T1000 (cell line): ENCODE measurements around the gene FLT1.

Source experiments
- DNase-seq: peaks from one replicate; lab custom pipeline; 2025; ENCODE audit warnings: mixed read lengths; lab: John Stamatoyannopoulos, UW

Gene FLT1

DNA sequence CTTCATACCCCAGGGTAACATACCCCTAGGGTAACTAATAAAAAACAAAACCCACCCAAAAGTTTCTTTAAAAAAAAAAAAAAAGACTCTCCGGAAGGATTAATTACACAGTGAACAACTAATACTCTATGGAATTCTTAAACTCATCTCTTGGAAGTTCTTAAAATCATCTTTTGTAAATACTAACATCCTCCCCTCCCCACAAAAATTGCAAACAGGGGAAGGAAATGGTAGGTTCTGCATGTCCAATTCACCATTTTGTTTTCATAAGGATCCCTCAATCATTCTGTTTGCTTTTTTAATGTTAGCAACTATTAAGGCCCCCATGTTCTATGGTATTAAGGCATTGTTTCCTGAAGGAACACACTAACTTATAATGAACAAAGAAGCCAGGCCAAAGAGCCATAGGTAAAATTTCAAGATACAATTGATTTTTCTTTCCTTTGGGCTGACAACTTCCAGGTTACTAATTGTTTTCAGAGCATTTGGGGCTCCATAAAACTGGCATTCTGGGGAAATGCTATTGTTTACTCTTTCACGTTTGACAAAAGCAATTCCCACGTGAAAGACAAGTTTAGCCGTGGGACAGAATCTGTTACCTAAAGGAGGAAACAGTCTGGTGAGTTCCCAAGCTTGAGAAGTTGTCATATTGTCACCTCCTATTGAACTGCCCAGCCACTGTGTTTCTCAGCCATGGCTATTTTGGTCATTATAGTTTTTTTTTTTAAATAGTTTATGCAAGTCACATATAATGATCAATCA is 107.0 kb downstream of the FLT1 start:
- no peak for DNase-seq

DNA sequence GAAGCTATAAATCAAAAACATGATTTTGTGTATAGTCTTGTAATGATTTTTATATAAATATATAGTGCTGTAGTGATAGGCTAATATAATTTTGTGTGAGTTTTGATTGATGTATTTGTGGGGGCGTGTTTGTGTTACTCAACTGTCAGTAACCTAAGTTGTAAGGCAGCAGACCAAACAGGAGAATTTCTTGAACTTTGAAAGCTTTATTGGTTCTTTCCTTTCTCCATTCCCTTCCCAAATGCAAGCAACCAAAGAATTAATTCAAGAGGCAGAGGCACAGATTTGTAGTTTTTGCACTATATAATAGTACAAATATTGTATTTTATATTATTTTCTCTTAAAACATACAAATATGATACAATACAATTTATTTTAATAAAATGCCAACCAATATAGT is 109.6 kb downstream of the FLT1 start:
- DNase-seq: no peak

DNA sequence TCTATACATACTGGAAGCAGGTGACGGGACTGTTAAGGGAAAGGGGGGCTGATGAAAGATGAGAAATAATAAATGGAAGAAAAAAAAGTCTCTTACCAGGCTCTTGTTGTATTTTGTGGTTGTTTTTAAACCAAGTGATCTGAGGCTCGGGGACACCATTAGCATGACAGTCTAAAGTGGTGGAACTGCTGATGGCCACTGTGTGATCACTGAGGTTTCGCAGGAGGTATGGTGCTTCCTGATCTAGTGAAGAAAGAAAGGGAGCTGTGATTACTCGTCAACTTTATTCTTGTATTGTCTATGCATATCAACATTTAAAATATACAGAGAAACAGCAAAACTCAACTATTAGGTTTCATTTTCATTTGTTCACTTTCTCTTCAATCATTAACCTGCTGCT is 110.1 kb downstream of the FLT1 start:
- no peak for DNase-seq

DNA sequence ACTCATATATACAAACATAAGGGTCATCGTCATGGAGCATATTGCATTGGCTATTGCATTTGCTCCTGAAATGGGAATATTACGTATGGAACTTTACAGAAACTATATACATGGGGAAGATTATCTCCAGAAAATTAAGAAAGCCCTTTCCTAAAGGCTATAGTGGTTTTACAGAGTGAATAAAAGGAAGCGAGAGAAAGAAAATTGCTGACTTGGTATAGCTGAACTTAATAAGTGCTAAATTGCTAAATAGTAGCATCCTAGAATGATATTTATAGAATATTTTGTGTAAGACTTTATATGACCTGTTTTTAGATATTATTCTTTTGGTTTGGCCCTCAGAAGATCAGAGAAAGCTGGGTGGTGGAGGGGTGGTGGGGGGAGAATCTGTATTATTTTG is 114.6 kb downstream of the FLT1 start:
- DNase-seq: no peak

DNA sequence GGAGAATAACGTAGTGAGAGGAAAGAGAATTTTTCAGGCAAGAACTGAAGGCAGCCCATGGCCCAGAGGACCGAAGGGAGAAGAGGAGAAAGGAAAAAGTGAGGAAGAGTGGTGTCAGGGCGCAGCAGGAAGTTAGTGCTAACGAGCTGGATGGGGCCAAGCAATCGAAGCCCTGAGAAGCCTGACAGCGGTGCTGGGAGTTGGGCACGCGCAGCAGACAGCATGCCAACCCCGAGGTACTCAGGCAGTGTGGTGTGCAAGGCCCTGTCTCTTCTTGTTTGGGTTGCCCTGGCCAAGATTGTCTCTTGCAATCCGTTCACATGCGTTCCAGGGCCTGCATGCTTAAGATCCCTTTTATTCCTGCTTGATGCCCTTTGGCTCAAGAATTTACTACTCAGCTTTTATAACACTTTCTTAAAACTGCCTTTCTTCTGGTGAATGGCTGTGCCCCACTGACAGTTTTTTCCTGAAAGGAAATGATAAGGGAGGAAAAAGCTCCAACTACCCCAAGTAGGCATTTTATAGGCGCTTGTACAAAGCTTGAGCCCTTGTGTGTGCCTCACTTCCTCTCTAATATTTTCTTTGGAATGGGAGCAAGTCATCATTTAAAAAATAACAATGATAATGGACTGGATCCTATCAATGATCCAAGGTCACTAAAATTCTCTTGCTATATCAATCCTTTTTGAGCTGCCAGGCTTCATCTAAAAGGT is 115.4 kb downstream of the FLT1 start:
- DNase-seq: no peak

DNA sequence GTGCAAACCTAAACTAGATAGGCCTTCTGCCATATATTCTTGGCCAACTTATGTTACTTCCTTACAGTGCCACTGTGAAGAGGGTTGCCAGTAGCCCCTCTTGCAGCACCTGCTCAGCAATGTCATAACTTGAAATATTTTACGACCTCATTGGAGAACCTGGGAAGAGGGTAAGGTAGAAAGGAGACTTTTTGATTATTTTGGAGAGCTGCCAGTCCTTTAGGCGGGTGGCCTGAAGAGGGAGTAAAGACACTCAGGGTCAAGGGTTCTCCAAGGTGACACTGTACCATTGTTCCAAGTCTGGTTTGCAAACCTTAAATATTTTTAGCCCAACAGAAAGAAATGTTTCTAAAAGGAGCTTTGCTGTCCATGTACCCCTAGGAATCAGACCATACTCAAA is 118.3 kb downstream of the FLT1 start:
- no peak for DNase-seq

DNA sequence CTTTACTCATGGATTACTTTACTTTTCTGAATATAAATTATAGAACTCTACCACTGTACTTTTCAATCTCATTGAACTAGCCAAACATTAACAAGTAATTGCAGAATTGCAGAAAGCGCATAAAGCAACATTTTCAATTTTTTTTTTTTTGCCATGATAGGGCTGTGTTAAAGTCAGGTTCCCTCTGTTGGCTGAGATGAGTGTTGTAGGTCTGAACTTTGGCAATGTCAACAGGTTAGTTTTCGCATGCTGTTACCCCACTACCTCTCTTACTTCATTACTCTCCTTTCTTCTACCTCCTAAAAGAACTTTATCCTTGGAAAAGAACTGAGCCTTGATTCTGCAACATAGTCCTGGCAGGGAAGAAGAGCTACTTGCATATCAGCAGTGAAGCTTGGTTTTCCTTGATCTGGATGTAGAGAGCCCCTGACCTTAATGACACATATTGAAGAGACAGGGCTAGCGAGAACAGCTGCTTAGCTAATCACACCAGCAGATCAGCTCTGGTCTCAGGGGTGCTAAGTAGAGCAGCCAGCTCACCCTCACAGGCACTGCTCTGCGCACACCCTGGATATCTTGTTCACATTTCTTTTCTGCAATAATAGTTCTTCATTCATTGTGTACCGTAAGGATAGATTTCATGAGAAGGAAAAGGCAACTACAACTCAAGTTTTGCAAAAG is 119.5 kb downstream of the FLT1 start:
- no peak for DNase-seq

DNA sequence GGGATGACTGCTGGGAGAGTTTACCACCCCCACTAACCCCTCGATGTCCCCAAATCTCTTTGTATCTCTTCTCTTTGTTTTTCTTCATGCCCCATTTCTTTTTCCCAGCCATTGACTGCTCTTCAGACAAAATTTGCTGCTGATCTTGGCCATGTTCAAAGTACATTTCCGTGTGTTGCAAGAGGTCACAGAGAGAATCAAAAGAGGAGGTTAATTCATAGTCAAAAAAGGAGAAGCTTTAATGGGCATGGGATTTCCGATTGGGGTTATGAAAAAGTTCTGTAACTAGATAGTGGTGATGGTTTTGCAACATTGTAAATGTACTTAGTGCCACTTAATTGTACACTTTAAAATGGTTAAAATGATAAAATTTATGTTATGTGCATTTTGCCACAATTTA is 121.1 kb downstream of the FLT1 start:
- no peak for DNase-seq

DNA sequence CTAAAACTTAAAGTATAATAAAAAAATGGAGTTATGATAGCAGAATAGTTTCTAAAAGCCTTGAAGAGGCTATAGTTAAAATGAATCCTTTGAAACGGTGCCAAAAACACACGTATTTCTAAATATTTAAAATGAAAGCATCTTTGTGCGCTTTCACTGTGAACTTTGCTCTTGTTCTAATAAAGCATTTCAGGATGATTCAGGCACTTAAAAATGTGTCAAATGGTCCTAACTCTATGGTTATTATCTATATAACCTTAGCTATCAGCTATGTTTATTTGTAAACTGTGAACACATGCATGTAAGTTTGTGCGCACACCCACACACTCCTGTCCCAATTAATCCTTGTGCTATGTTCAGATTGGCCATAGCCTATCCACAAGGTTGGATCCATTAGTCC is 124.5 kb downstream of the FLT1 start:
- no peak for DNase-seq

DNA sequence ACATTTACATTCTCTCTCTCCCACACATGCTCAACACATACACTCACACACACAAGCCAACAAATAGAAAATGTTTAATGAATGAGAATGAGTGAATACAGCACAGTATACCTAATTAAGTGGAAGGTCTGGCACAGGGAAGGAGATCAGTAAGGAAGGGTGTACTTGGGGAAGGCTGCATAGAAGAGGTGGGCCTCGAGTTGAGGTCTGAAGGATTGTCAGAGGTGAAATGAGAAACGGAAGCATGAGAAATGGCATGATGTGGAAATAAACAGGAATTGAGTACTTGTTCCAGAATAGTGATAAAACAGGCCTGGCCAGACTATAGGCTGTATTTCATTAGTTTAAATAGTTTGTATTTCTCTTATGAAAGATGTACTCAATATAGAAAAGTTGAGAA is 136.2 kb downstream of the FLT1 start:
- DNase-seq: no peak

DNA sequence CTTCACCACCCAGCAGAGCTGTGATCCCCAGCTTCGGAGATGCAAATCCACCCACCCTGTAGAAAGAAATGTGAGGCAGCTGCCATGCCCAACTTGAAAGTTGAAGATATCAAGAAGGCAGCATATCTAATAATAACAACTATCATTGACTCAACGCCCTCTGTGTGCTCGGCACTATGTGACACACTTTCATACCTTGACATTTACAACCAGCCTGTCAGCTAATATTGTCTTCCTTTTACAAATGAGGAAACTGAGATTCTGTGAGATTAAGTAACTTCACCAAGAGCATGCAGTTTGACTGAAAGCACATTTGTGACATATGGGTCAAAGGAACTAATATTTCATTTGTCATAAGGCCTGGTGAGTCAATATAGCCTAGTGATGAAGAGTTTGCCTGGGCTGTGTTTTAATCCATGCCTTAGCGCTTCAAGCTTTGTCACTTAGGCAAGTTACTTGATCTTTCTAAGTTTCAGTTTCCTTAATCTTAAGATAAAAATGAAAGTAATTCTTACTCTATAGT is 137.0 kb downstream of the FLT1 start:
- no peak for DNase-seq

DNA sequence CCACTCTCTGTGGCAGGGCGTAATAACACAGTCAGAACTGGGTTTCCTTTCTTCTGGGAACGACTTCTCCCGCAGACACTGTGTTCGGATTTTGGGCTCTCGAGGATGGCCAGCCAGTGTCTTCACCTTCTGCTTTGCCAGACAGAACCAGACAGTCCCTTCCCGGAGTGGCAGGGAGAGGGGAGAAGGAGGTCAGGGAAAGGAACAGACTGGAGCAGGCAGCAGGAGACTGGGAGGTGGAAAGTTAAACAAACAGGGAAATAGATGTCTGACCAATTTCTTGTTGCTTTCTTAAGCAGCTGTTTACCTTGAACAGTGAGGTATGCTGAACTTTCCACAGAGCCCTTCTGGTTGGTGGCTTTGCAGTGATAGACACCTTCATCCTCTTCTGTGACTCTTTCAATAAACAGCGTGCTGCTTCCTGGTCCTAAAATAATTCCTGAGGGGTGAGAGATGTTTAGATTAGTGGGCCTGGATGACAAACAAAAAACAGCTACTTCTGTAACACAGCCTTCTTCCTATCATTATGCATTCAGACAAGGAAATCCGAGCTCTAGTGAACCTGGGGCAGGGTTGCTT is 137.6 kb downstream of the FLT1 start:
- no peak for DNase-seq

DNA sequence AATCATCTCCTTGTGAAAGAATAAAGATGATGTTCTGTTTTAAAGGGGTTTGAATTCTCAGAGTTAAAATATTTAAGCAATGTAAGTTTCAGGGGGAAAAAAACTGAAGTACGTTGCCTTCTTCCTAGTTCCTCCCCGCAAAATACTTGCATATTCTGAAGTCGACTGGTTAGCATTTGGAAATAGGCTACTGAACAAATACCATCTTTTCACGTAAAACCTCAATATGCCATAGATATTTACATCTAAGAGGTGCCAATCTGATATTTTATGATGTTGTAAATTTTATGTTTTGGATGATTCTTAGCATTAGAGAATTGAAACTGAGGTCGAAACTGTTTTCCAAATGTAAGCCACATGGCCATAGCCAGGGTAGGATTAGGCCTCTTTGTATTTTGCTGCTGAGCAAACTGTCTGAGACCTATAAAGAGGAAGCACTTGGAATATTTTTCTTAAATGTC is 138.3 kb downstream of the FLT1 start:
- DNase-seq: no peak

DNA sequence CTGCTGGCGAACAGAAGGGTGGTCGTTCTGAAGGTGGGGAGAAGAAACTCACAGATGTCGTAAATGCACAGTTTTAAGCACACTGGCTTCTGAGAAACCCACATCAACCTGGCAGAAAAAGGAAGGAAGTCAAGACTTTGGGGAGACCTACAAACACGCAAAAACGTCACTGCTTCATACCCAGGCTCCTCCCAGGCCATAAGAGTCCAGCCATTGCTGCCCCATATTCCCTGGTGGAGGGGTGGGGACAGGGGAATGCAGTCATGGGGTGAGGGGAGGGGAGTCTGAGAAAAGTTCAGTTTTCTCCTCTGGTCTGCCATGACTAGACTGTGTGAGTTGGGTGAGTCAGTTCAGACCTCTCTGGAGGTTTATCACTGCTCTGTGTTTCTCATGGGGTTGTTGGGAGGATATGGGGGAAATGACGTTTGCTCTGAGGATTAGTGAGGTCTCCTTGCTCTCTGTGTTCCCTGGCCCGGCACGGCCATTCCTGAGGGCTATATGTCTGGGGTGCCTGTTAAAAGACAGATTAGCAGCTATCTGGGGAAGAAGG is 139.0 kb downstream of the FLT1 start:
- no peak for DNase-seq

DNA sequence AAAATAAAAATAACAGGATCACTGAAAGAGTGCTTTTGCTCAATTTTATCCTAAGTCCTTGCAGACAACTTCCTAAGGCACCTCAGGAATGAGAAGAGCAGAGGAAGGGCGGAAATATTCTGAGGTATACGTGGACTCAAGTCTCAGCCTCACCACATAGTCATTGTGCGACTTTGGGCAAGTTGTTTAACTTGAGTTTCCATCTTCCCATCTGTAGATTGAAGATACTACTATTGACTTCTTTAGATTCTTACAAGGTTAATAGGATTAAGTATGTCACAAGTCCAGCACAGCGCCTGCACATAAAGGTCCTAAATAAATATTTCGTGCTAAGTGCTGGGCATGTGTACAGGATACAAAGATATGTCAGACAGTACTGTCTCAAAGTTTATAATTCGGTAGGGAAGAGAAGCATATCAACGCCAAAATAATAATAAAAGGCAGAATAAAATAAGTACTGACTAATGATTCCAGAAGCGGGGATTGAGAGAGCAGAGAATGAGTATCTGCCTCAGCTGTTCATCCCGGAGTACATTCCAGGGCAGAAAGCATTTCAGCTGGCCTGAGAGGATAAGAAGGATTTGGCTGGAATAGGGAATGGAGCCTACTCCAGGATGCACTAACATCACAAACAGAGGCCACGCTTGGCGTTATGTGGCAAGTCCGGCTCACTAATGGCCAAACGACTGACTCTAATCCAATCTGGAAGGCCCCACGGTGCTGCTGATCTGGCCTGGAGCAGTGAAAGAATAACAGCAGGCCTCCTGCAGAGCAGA is 139.7 kb downstream of the FLT1 start:
- no peak for DNase-seq

DNA sequence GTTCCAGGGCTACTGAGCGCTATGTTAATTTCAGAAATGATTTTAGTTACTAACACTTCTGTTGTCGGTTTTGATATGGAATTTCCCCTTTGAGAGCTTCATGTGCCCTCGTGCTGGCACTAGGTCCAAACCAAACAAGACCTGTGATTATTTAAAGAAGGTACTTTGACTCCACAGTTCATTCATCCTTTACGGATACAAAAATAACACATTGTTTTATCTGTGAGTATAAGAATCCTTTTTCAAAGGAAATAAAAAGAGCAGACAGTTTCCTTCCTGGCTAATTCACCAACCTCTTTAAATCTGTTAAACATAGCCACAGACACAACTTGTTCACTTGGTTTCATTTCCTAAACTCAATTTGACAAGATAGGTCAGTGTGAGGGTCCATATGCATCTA is 141.2 kb downstream of the FLT1 start:
- no peak for DNase-seq

DNA sequence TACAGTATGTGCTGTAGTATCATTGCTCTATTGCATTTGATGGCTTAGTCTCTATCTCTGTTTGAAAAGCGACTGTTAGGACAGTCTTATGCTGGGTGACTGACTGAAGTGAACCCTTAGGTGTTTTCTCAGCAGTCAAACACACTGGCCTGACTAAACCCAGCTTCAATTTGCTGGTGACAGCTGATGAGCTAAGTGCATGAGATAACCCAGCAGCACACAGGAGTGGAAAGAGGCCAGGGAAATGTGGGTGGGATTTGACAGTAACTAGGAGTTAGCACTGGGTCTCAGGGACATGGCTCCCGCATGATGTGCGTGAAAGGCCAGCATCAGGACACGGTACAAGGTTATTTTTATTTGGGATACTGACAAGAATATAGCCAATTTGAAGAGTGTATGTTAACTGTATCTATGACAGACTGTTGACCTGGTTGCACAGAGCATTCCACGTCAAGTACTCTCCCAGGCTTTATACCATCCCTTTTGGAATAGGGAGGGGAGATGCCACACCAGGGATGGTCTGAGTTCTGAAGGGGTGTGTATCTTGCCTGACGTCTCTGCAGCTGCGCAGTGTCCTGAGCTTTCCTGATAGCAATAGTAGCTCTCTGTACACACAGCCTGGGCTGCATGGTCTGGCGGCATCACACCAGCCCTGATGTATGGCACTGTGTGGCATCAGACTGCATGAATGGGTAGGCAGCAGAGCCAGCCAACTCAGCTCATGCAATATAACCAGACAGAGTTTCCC is 144.8 kb downstream of the FLT1 start:
- no peak for DNase-seq

DNA sequence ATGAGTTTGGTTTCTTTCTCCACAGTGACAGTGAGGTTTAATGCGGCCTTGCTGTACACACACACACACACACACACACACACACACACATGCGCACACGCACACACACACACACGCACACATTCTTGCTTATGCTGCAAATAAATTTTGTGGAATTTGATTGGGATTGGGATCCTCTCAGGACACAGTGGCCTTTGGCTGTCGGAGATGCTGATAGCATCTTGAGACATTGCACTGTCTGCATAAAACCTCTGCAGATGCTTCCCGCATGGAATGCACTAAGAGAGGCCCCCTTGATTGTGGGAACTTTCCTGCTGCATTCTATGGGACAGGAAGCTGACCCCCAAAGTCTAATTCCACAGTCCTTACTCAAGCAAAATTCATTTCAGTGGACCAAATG is 145.6 kb downstream of the FLT1 start:
- DNase-seq: no peak

DNA sequence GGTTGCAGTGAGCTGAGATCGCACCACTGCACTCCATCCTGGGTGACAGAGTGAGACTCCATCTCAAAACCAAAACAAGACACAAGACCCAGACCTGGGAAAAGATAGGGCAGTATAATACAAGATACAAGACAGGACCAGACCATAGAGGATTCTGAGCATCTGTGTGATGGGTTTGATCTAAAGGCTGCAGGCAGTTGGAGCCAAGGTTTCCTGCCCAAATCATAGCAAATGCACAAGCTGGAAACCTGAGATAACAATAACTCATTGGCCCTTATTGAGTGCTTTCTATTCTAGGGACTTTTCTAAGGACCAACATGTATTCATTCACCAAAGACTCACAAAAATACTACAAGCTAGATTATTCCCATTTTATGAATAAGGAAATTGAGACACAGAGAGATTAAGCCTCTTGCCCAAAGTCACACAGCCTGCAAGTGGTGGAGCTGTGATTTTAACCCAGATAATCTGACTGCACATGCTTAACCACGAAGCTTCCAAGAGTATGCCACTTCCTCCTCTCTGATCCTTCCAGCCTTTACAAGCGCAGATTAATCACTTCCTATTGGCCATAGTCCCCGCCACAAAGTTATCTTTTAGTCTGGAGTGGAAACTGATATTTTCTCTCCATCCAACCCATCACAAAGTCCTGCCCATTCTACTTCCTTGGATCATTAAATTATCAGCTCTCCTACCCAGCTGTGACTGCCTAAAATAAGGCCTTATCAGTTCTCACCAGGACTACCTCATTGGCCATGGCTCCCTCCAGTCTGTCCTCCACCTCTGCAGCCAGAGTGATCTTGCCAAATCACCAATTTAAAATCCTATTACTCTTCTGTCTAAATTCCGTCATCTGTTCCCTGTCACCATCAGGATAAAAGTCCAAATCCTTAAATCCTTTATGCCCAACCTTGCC is 147.2 kb downstream of the FLT1 start:
- no peak for DNase-seq

DNA sequence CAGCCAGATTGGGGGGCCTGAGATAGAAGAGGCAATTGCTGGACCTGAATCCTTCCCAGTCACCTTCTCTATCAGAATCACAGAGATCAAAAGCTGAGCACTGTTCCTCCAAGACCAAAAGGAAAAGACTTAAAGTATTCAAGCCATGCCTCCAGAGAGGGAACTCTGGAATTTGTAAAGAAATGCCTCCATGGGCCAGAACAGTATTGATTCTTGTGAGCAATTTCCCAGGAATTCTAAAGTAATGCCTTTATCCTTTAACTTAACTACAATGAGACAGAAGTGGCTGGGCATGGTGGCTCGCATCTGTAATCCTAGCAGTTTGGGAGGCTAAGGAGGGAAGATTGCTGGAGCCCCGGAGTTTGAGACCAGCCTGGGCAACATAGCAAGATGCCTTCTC is 148.8 kb downstream of the FLT1 start:
- DNase-seq: no peak
